22Rv1 (cell line): Measurements from ENCODE around the gene TTN.

Source experiments
- ZFX ChIP-seq: fragments of 450-650 bp; IDR thresholded peaks from 2 replicates; pipeline ENCODE4 v1.6.1; 2017; ENCODE audit warnings: antibody characterized with exemption, borderline replicate concordance
- TF ChIP-seq, protein P1 (sequence below): fragments of 450-650 bp; IDR thresholded peaks from 2 replicates; pipeline ENCODE4 v1.5.1; 2017; ENCODE audit warnings: mild to moderate bottlenecking

DNA sequence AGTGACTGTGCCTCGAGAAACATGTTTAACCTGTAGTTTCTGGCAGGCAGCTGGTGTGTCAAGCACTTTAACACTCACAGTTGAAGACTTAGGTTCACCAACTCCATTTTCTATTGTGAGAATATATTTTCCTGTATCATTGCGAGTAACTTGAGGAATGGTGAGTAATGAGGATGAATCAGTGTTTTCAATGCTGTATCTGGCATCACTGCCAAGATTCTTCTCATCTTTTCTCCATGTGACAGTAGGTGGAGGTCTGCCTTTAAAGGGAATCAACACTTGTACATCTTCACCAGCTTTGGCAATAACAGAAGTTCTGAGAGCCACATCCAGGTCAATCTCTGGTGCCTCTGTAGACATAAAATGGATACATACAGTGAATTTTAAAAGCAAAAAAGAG lies 254.2 kb downstream of the TTN start:
- TF ChIP-seq, protein P1, sequence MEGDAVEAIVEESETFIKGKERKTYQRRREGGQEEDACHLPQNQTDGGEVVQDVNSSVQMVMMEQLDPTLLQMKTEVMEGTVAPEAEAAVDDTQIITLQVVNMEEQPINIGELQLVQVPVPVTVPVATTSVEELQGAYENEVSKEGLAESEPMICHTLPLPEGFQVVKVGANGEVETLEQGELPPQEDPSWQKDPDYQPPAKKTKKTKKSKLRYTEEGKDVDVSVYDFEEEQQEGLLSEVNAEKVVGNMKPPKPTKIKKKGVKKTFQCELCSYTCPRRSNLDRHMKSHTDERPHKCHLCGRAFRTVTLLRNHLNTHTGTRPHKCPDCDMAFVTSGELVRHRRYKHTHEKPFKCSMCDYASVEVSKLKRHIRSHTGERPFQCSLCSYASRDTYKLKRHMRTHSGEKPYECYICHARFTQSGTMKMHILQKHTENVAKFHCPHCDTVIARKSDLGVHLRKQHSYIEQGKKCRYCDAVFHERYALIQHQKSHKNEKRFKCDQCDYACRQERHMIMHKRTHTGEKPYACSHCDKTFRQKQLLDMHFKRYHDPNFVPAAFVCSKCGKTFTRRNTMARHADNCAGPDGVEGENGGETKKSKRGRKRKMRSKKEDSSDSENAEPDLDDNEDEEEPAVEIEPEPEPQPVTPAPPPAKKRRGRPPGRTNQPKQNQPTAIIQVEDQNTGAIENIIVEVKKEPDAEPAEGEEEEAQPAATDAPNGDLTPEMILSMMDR, result no peak
- no peak for TF ChIP-seq ZFX
